GM08714 (cell line): ENCODE data around the gene CHID1.
A peak's percentile ranks its signal among the peaks of the same experiment; 100 is the strongest.

Experiments used
- H3K4me3 ChIP-seq: fragments of 200-500 bp; sonication (Bioruptor generic); 2 replicates; pipeline ENCODE4 v1.5.1; 2014; ENCODE audit warnings: mild to moderate bottlenecking, low read length, inconsistent platforms
- ZNF274 ChIP-seq: IDR thresholded peaks from 2 replicates; pipeline ENCODE4 v1.6.1; 2012; ENCODE audit warnings: mild to moderate bottlenecking, low read depth, low read length

CHID1 gene

GRCh38 chr11:942823-943222, 32.2 kb upstream of the CHID1 start:
- TF ChIP-seq ZNF274, result no peak
- no peak overlapping the region for H3K4me3 ChIP-seq

- H3K4me3 ChIP-seq, result no peak overlapping the region
- TF ChIP-seq ZNF274, result no peak
These were observed 30.0 kb upstream of the CHID1 start for GRCh38 chr11:940496-941135.

GRCh38 chr11:937841-938261, 27.2 kb upstream of the CHID1 start:
- H3K4me3 ChIP-seq, result no peak overlapping the region
- TF ChIP-seq ZNF274, result no peak

- no peak for TF ChIP-seq ZNF274
- H3K4me3 ChIP-seq, result no peak overlapping the region
These were observed 25.6 kb upstream of the CHID1 start for GRCh38 chr11:936199-936598.

- TF ChIP-seq ZNF274, result no peak
- no peak overlapping the region for H3K4me3 ChIP-seq
These were observed 23.9 kb upstream of the CHID1 start for GRCh38 chr11:934527-934926.

GRCh38 chr11:933936-934335, 23.3 kb upstream of the CHID1 start:
- H3K4me3 ChIP-seq, result no peak overlapping the region
- no peak for TF ChIP-seq ZNF274

GRCh38 chr11:933142-933851, 22.7 kb upstream of the CHID1 start:
- no peak for TF ChIP-seq ZNF274
- H3K4me3 ChIP-seq, result no peak overlapping the region

- no peak overlapping the region for H3K4me3 ChIP-seq
- TF ChIP-seq ZNF274, result no peak
These were observed 21.8 kb upstream of the CHID1 start for GRCh38 chr11:932435-932834.

- no peak overlapping the region for H3K4me3 ChIP-seq
- no peak for TF ChIP-seq ZNF274
These were observed 20.8 kb upstream of the CHID1 start for GRCh38 chr11:931385-931784.

GRCh38 chr11:929405-929804, 18.8 kb upstream of the CHID1 start:
- no peak for TF ChIP-seq ZNF274
- no peak overlapping the region for H3K4me3 ChIP-seq

- TF ChIP-seq ZNF274, result no peak
- no peak overlapping the region for H3K4me3 ChIP-seq
These were observed 18.2 kb upstream of the CHID1 start for GRCh38 chr11:928786-929185.

- H3K4me3 ChIP-seq, result no peak overlapping the region; the same call in 1 of the 2 replicates
- no peak for TF ChIP-seq ZNF274
These were observed 17.3 kb upstream of the CHID1 start for GRCh38 chr11:927871-928270.

GRCh38 chr11:926341-926916, 15.8 kb upstream of the CHID1 start:
- TF ChIP-seq ZNF274, result no peak
- peak overlapping the region; percentile 81 for H3K4me3 ChIP-seq

- no peak for TF ChIP-seq ZNF274
- H3K4me3 ChIP-seq, result peak within 1 kb of the TSS; percentile 81
These were observed 15.1 kb upstream of the CHID1 start, which contains the start of gene AP2A2 for GRCh38 chr11:925496-926301. AP2A2 (plus strand) TSS chr11:925870; CDS start chr11:926022, 152 bp downstream.
